ENCODE data around the gene RANGAP1. TPM values are rescaled to one million over a fixed set of nuclear protein-coding genes. Genes with fewer than 3 reads are reported as not detected.

Gene RANGAP1
- polyA plus RNA-seq, 1 donor (not counting 4 experiments of a cell fraction or from before 2014, with no cell fraction given), result 85.9 TPM

DNA sequence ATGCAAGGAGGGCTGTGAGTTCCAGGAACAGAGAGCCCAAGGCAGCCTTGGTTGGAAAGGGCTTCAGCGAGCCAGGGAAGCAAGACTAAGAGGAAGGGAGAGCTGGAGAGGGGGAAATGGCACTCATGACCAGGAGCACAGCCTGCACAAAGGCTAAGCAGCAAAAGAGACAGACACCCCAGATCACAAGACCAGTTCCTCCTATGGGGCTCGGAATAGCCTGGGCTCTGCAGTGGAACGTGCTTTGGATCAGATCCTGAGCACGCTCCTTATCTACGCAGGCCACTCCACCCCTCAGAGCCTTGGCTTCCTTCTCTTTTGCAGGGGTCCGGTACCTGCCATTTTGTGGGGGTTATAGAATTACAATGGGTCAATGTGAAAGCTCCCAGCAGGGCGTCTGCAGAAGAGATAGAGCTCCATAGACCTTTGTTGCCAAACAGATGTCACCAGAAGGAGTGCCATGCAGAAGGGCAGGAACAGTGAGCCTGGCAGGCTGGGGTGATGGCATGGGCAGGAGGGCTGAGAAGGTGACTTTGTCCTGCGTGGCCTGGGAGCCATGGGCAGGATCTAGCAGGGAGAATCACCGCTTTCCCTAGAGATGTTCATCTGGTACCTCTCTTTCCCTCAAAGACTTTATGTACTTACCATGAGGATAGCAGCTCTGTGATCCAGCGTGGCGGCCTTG lies 49.1 kb upstream of the RANGAP1 start:
- H3K9me1 ChIP-seq (ENCODE audit: control insufficient read depth, extremely low read depth, insufficient read depth, low read length), result no peaks in the 10 kb centered on the region
- FAIRE-seq (no peak), DNase-seq (ENCODE audit: low read depth, low spot score) (no peak)
- dilution Hi-C loops (cut with MboI; ENCODE audit: extremely low pct_ligation_motif_present, low sequenced_read_pairs), result no loop called here
- no peaks in the 10 kb centered on the region for H4K20me1 ChIP-seq (ENCODE audit: control insufficient read depth, extremely low read depth, insufficient read depth, low read length)
- H3K4me2 ChIP-seq (ENCODE audit: control insufficient read depth, extremely low read depth, insufficient read depth, low read depth, low read length), result no peak overlapping the region
- no peaks in the 10 kb centered on the region for H3K9me3 ChIP-seq (ENCODE audit: control insufficient read depth, low read depth, low read length)
- peaks cover 35 to 36% of the 10 kb centered on the region in 2 experiments for H3K36me3 ChIP-seq (ENCODE audit: control insufficient read depth in 2 of 2, extremely low read depth in 1 of 2, insufficient read depth in 2 of 2, low read length in 2 of 2)
- H2AFZ ChIP-seq (ENCODE audit: control insufficient read depth, low read length), result no peak overlapping the region
- TF ChIP-seq, protein P1, sequence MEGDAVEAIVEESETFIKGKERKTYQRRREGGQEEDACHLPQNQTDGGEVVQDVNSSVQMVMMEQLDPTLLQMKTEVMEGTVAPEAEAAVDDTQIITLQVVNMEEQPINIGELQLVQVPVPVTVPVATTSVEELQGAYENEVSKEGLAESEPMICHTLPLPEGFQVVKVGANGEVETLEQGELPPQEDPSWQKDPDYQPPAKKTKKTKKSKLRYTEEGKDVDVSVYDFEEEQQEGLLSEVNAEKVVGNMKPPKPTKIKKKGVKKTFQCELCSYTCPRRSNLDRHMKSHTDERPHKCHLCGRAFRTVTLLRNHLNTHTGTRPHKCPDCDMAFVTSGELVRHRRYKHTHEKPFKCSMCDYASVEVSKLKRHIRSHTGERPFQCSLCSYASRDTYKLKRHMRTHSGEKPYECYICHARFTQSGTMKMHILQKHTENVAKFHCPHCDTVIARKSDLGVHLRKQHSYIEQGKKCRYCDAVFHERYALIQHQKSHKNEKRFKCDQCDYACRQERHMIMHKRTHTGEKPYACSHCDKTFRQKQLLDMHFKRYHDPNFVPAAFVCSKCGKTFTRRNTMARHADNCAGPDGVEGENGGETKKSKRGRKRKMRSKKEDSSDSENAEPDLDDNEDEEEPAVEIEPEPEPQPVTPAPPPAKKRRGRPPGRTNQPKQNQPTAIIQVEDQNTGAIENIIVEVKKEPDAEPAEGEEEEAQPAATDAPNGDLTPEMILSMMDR (optimal IDR thresholded peaks at IDR 0.05 in 1 of 3, IDR thresholded peaks at IDR 0.05 in 1 of 3, conservative IDR thresholded peaks at IDR 0.05 in 1 of 3; ENCODE audit: extremely low read depth in 1 of 3, insufficient read depth in 2 of 3, low read length in 3 of 3), result no peak
- TF ChIP-seq EZH2 (IDR thresholded peaks at IDR 0.05; ENCODE audit: low read length), result no peak
- H3K9ac ChIP-seq (ENCODE audit: control insufficient read depth, extremely low read depth, insufficient read depth, low read length), result no peak overlapping the region
- H3K4me1 ChIP-seq (ENCODE audit: control insufficient read depth, extremely low read depth, insufficient read depth, low read length), result no peaks in the 10 kb centered on the region
- H3K79me2 ChIP-seq (ENCODE audit: control insufficient read depth, insufficient read depth, low read length), result no peaks in the 10 kb centered on the region
- H3K4me3 ChIP-seq (ENCODE audit: control insufficient read depth in 2 of 3, extremely low read depth in 1 of 3, insufficient read depth in 2 of 3, low read depth in 1 of 3, low read length in 3 of 3), result no peak overlapping the region
- no peaks in the 10 kb centered on the region for H3K27me3 ChIP-seq (ENCODE audit: control insufficient read depth, extremely low read depth, insufficient read depth, low read length)
- no peak overlapping the region for H3K27ac ChIP-seq (ENCODE audit: control insufficient read depth, insufficient read depth, low read length)

DNA sequence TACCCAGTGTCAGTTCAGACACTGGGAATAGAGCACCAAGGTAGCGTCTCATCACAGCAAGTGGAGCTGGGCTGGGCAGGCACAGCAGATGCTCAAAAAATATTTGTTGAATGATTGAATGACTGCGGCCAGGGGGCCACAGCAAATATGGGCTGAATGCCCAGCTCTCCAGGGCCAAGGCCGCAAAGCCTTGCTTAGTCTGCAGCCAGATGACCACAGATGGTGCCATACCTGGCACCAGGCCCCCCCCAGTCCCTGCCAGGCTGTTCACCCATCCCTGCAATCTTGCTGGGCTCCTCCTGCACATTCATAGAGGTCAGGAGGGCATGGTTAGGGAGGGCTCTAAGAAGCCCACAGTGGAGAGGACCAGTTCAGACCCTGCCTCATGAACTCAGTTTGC lies 48.2 kb upstream of the RANGAP1 start:
- Histone ChIP-seq H3K79me2 (ENCODE audit: control insufficient read depth, insufficient read depth, low read length) (no peaks in the 10 kb centered on the region), H4K20me1 (ENCODE audit: control insufficient read depth, extremely low read depth, insufficient read depth, low read length) (no peaks in the 10 kb centered on the region), H3K4me2 (ENCODE audit: control insufficient read depth, extremely low read depth, insufficient read depth, low read depth, low read length) (no peak overlapping the region), H3K27me3 (ENCODE audit: control insufficient read depth, extremely low read depth, insufficient read depth, low read length) (no peaks in the 10 kb centered on the region), H3K27ac (ENCODE audit: control insufficient read depth, insufficient read depth, low read length) (no peak overlapping the region), H3K9ac (ENCODE audit: control insufficient read depth, extremely low read depth, insufficient read depth, low read length) (no peak overlapping the region), H3K9me1 (ENCODE audit: control insufficient read depth, extremely low read depth, insufficient read depth, low read length) (no peaks in the 10 kb centered on the region), H3K36me3 (ENCODE audit: control insufficient read depth in 2 of 2, extremely low read depth in 1 of 2, insufficient read depth in 2 of 2, low read length in 2 of 2) (peaks cover 37 to 43% of the 10 kb centered on the region in 2 experiments), H3K4me3 (ENCODE audit: control insufficient read depth in 2 of 3, extremely low read depth in 1 of 3, insufficient read depth in 2 of 3, low read depth in 1 of 3, low read length in 3 of 3) (no peak overlapping the region), H2AFZ (ENCODE audit: control insufficient read depth, low read length) (no peak overlapping the region), H3K4me1 (ENCODE audit: control insufficient read depth, extremely low read depth, insufficient read depth, low read length) (no peaks in the 10 kb centered on the region), H3K9me3 (ENCODE audit: control insufficient read depth, low read depth, low read length) (no peaks in the 10 kb centered on the region)
- TF ChIP-seq, protein P1 (optimal IDR thresholded peaks at IDR 0.05 in 1 of 3, IDR thresholded peaks at IDR 0.05 in 1 of 3, conservative IDR thresholded peaks at IDR 0.05 in 1 of 3; ENCODE audit: extremely low read depth in 1 of 3, insufficient read depth in 2 of 3, low read length in 3 of 3), result no peak
- TF ChIP-seq EZH2 (IDR thresholded peaks at IDR 0.05; ENCODE audit: low read length), result no peak
- no peak for FAIRE-seq
- DNase-seq (ENCODE audit: low read depth, low spot score), result no peak
- dilution Hi-C loops (cut with MboI; ENCODE audit: extremely low pct_ligation_motif_present, low sequenced_read_pairs), result no loop called here
